ENCODE data around the gene PEAK1. TPM values are rescaled to one million over a fixed set of nuclear protein-coding genes. Genes with fewer than 3 reads are reported as not detected.

Gene PEAK1
- total and polyA plus RNA-seq, 4 experiments from 2014 or later, result 2.2 to 10.1 (median 7.8) TPM; not detected in 1

GRCh38 chr15:77421370-77421700, 1.4 kb upstream of the PEAK1 start:
- Histone ChIP-seq H3K36me3 (ENCODE audit: insufficient read depth, low read length) (no peaks in the 10 kb centered on the region), H3K4me3 (ENCODE audit: low read length in 2 of 2) (peak overlapping the region; percentile 88 to 98), H3K4me1 (ENCODE audit: insufficient read depth, low read length) (peaks cover 20% of the 10 kb centered on the region), H3K27ac (ENCODE audit: low read depth, low read length) (peak overlapping the region; percentile 84), H3K9me3 (ENCODE audit: control insufficient read depth in 1 of 2, low read length in 2 of 2) (no peaks in the 10 kb centered on the region), H3K27me3 (ENCODE audit: insufficient read depth, low read length) (no peaks in the 10 kb centered on the region)
- Mint-ChIP-seq H3K9me3 (no peaks in the 10 kb centered on the region), H3K27me3 (peaks cover 0 to 3% of the 10 kb centered on the region in 2 donors), H3K36me3 (peaks cover 0 to 15% of the 10 kb centered on the region in 2 donors), H3K4me3 (peak overlapping the region; percentile 93 to 100 (median 98)), H3K4me1 (peaks cover 30 to 61% (median 45%) of the 10 kb centered on the region in 4 donors), H3K27ac (peak overlapping the region; percentile 95 to 99 (median 98))
- ChIA-PET POLR2A (ENCODE audit: partially characterized antibody) (interaction anchor here (0.7 to 2.4 kb wide), 4 partner anchors 9 to 490 kb away, joined by 3 to 11 read pairs (median 9); partner anchors contain the start of genes PSTPIP1 and RCN2), CTCF (ENCODE audit: partially characterized antibody) (interaction anchor here (1.0 kb wide), 1 partner anchor 10 kb away, joined by 3 read pairs; no protein-coding TSS in a partner anchor)
- intact Hi-C loops (cut with micrococcal nuclease), result loop anchor here (10.0 kb wide), 4 partner anchors 407 to 1967 kb away; partner anchors contain the start of genes ETFA, SCAPER and SIN3A
- peak in 1 of 5 donors; percentile 11 for DNase-seq

DNA sequence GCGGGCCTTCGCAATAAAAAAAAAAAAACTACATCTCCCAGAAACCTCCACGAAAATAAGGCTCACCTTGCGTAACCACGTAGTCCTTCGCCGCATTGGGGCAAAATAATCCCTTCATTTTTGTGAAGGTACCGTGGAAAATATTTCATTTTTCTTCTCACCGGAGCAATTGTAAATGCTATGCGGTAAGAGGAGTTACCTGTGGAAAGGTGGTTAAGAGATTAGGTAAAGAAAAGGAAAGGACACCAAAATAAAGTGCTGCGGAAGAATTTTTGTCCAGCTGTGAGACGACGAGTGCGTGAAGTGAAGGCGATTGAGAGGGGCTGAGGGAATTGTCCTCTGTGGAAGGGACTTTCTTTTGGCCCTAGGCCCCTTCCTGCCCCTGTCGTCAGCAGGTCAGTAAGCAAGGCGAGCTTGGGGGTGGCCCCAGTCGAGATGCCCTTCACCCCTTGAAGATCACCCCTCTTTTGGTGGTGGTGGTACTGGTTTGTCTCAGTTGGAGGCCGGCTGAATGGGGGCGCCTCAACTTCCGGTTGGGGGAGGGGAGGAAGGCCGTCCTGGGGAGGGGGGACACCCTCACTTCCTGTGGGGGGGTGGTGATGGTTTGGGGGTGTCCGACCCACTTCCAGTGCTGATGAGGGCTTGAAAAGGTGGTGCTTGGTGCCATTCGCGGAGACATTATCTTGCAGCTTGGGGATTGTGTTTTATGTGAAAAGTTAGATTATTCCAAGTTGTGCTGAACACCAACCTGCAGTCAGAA, 886 bp upstream of the PEAK1 start, which contains the start of gene HMG20A:
Gene HMG20A, plus strand, starts transcription at position 279 of the 760 bp plus-strand sequence. CDS start 37,520 bp downstream, outside the sequence.
- H3K4me1 Mint-ChIP-seq, result peaks cover 28 to 57% (median 42%) of the 10 kb centered on the region in 4 donors
- peak in 1 of 5 donors; percentile 66 for DNase-seq
- Histone ChIP-seq H3K4me1 (ENCODE audit: insufficient read depth, low read length) (peaks cover 15% of the 10 kb centered on the region), H3K27me3 (ENCODE audit: insufficient read depth, low read length) (no peaks in the 10 kb centered on the region), H3K36me3 (ENCODE audit: insufficient read depth, low read length) (no peaks in the 10 kb centered on the region), H3K4me3 (ENCODE audit: low read length in 2 of 2) (peak within 1 kb of the TSS; percentile 88 to 98), H3K27ac (ENCODE audit: low read depth, low read length) (peak within 1 kb of the TSS; percentile 84), H3K9me3 (ENCODE audit: control insufficient read depth in 1 of 2, low read length in 2 of 2) (no peaks in the 10 kb centered on the region)
- H3K27me3 Mint-ChIP-seq, result peaks cover 0 to 3% of the 10 kb centered on the region in 2 donors
- H3K4me3 Mint-ChIP-seq, result peak within 1 kb of the TSS; percentile 93 to 100 (median 98)
- intact Hi-C loops (cut with micrococcal nuclease), result loop anchor here (1.0 to 10.0 kb wide), 5 partner anchors 349 to 1966 kb away; partner anchors contain the start of genes ETFA, SCAPER, SIN3A and TSPAN3
- H3K9me3 Mint-ChIP-seq, result no peaks in the 10 kb centered on the region
- CTCF ChIA-PET (ENCODE audit: partially characterized antibody), result no interaction called here
- peak within 1 kb of the TSS; percentile 95 to 99 (median 98) for H3K27ac Mint-ChIP-seq
- peaks cover 0 to 15% of the 10 kb centered on the region in 2 donors for H3K36me3 Mint-ChIP-seq
- POLR2A ChIA-PET (ENCODE audit: partially characterized antibody), result interaction anchor here (0.7 to 2.4 kb wide), 4 partner anchors 9 to 489 kb away, joined by 3 to 11 read pairs (median 9); partner anchors contain the start of genes PSTPIP1 and RCN2

- H3K4me3 Mint-ChIP-seq, result peak overlapping the region; percentile 92 to 96 (median 96)
- intact Hi-C loops (cut with micrococcal nuclease), result no loop called here
- ChIA-PET CTCF (ENCODE audit: partially characterized antibody) (interaction anchor here (0.6 kb wide), 1 partner anchor 9 kb away, joined by 3 read pairs; no protein-coding TSS in a partner anchor), POLR2A (ENCODE audit: partially characterized antibody) (interaction anchor here (0.6 to 2.4 kb wide), 2 partner anchors 9 to 424 kb away, joined by 3 to 8 read pairs; partner anchors contain the start of gene PSTPIP1)
- no peaks in the 10 kb centered on the region for H3K9me3 Mint-ChIP-seq
- no peaks in the 10 kb centered on the region for H3K27me3 ChIP-seq (ENCODE audit: insufficient read depth, low read length)
- H3K4me1 ChIP-seq (ENCODE audit: insufficient read depth, low read length), result peaks cover 14% of the 10 kb centered on the region
- H3K36me3 Mint-ChIP-seq, result peaks cover 0 to 15% of the 10 kb centered on the region in 2 donors
- DNase-seq, result peak in 3 of 5 donors; percentile 17 to 59 (median 24)
- H3K27me3 Mint-ChIP-seq, result peaks cover 0 to 3% of the 10 kb centered on the region in 2 donors
- H3K9me3 ChIP-seq (ENCODE audit: control insufficient read depth in 1 of 2, low read length in 2 of 2), result no peaks in the 10 kb centered on the region
- peak overlapping the region; percentile 74 to 95 (median 93) for H3K27ac Mint-ChIP-seq
- no peaks in the 10 kb centered on the region for H3K36me3 ChIP-seq (ENCODE audit: insufficient read depth, low read length)
- H3K4me3 ChIP-seq (ENCODE audit: low read length in 2 of 2), result peak overlapping the region in 1 of 2 donors; percentile 58
- H3K4me1 Mint-ChIP-seq, result peaks cover 25 to 41% (median 32%) of the 10 kb centered on the region in 4 donors
- no peak overlapping the region for H3K27ac ChIP-seq (ENCODE audit: low read depth, low read length)
These were observed 703 bp downstream of the PEAK1 start for GRCh38 chr15:77418966-77419835.

GRCh38 chr15:77418391-77418965, 1.4 kb downstream of the PEAK1 start:
- POLR2A ChIA-PET (ENCODE audit: partially characterized antibody), result no interaction called here

DNA sequence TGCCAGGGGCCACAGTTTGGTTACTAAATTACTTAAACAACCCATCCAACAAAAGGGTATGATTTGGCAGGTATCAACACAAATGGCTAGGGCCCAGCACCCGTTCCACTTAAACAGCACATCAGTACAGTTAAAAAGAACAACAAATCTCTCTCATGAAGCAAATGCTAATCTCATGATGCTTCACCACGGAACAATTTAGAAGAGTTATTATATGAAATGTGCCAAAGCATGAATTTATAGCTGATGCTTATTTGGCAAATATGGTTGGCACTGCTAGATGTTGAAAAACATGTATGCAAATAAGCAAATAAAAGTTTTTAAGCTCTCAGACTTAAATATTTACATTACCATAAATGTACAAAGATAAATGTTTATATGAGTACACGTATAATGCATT, 2.3 kb downstream of the PEAK1 start:
- CTCF ChIA-PET (ENCODE audit: partially characterized antibody), result interaction anchor here (1.6 kb wide), 1 partner anchor 444 kb away, joined by 3 read pairs; no protein-coding TSS in a partner anchor
- peaks cover 16 to 31% (median 21%) of the 10 kb centered on the region in 4 donors for H3K4me1 Mint-ChIP-seq

More at GRCh38 chr15:77418391-77418965, 1.4 kb downstream of the PEAK1 start:
- CTCF ChIA-PET (ENCODE audit: partially characterized antibody), result no interaction called here
- no peaks in the 10 kb centered on the region for H3K36me3 ChIP-seq (ENCODE audit: insufficient read depth, low read length)
- Mint-ChIP-seq H3K4me1 (peaks cover 19 to 33% (median 27%) of the 10 kb centered on the region in 4 donors), H3K9me3 (no peaks in the 10 kb centered on the region), H3K4me3 (peak overlapping the region; percentile 92 to 96 (median 96)), H3K27me3 (peaks cover 0 to 3% of the 10 kb centered on the region in 2 donors), H3K36me3 (peaks cover 0 to 15% of the 10 kb centered on the region in 2 donors), H3K27ac (peak overlapping the region in 5 of 7 donors; percentile 74 to 95 (median 94))
- no peak for DNase-seq
- no peak overlapping the region for H3K27ac ChIP-seq (ENCODE audit: low read depth, low read length)
- H3K4me1 ChIP-seq (ENCODE audit: insufficient read depth, low read length), result peaks cover 14% of the 10 kb centered on the region
- intact Hi-C loops (cut with micrococcal nuclease), result no loop called here
- H3K27me3 ChIP-seq (ENCODE audit: insufficient read depth, low read length), result no peaks in the 10 kb centered on the region
- H3K9me3 ChIP-seq (ENCODE audit: control insufficient read depth in 1 of 2, low read length in 2 of 2), result no peaks in the 10 kb centered on the region
- H3K4me3 ChIP-seq (ENCODE audit: low read length in 2 of 2), result no peak overlapping the region

DNA sequence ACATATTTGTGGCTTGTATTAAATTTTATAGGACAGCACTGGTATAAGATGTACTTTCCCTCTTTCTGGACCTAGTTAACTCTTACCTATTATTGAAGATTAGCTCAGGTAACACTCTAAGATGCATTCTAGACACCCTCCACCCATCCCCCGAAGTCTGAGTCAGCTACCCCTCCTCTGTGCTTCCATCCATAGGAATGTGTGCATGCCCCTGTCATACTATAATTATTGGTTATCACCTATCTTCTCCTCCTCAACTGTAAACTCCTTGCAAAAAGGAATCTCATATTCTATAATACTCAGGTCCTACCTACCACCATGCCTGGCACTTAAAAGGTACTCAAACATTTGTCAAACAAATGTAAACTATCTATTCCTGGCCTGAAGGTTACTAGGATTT, 3.0 kb downstream of the PEAK1 start:
- no peak overlapping the region for H3K27ac Mint-ChIP-seq
- peaks cover 16 to 30% (median 21%) of the 10 kb centered on the region in 4 donors for H3K4me1 Mint-ChIP-seq
- H3K4me1 ChIP-seq (ENCODE audit: insufficient read depth, low read length), result peaks cover 10% of the 10 kb centered on the region
- H3K4me3 Mint-ChIP-seq, result peak overlapping the region in 1 of 8 donors; percentile 27
- DNase-seq, result no peak
- H3K4me3 ChIP-seq (ENCODE audit: low read length in 2 of 2), result no peak overlapping the region
- no peaks in the 10 kb centered on the region for H3K36me3 ChIP-seq (ENCODE audit: insufficient read depth, low read length)
- H3K27me3 ChIP-seq (ENCODE audit: insufficient read depth, low read length), result no peaks in the 10 kb centered on the region
- no peaks in the 10 kb centered on the region for H3K9me3 ChIP-seq (ENCODE audit: control insufficient read depth in 1 of 2, low read length in 2 of 2)
- no peaks in the 10 kb centered on the region for H3K9me3 Mint-ChIP-seq
- H3K36me3 Mint-ChIP-seq, result peaks cover 0 to 15% of the 10 kb centered on the region in 2 donors
- H3K27me3 Mint-ChIP-seq, result peaks cover 0 to 3% of the 10 kb centered on the region in 2 donors
- ChIA-PET POLR2A (ENCODE audit: partially characterized antibody) (interaction anchor here (1.2 kb wide), 1 partner anchor 470 kb away, joined by 3 read pairs; no protein-coding TSS in a partner anchor), CTCF (ENCODE audit: partially characterized antibody) (interaction anchor here (1.6 kb wide), 1 partner anchor 443 kb away, joined by 3 read pairs; no protein-coding TSS in a partner anchor)
- no peak overlapping the region for H3K27ac ChIP-seq (ENCODE audit: low read depth, low read length)
- intact Hi-C loops (cut with micrococcal nuclease), result no loop called here

More for the DNA sequence above, 2.3 kb downstream of the PEAK1 start:
- POLR2A ChIA-PET (ENCODE audit: partially characterized antibody), result no interaction called here
- Histone ChIP-seq H3K27ac (ENCODE audit: low read depth, low read length) (no peak overlapping the region), H3K4me1 (ENCODE audit: insufficient read depth, low read length) (peaks cover 14% of the 10 kb centered on the region), H3K9me3 (ENCODE audit: control insufficient read depth in 1 of 2, low read length in 2 of 2) (no peaks in the 10 kb centered on the region), H3K4me3 (ENCODE audit: low read length in 2 of 2) (no peak overlapping the region), H3K27me3 (ENCODE audit: insufficient read depth, low read length) (no peaks in the 10 kb centered on the region), H3K36me3 (ENCODE audit: insufficient read depth, low read length) (no peaks in the 10 kb centered on the region)
- peak overlapping the region in 1 of 7 donors; percentile 74 for H3K27ac Mint-ChIP-seq
- DNase-seq, result no peak
- H3K4me3 Mint-ChIP-seq, result peak overlapping the region in 1 of 8 donors; percentile 92
- H3K9me3 Mint-ChIP-seq, result no peaks in the 10 kb centered on the region
- intact Hi-C loops (cut with micrococcal nuclease), result no loop called here
- peaks cover 0 to 3% of the 10 kb centered on the region in 2 donors for H3K27me3 Mint-ChIP-seq
- H3K36me3 Mint-ChIP-seq, result peaks cover 0 to 15% of the 10 kb centered on the region in 2 donors

Measured in CD4-positive, alpha-beta memory T cell (primary cell).